Activated T-cell treated with anti-CD3 and anti-CD28 coated beads for 4 hours (primary cell): ENCODE results near the gene ZNF768.
"Not testable (repeated sequence)": the region's sequence is repeated elsewhere in the genome, so short reads cannot be mapped to it uniquely, and the experiment has no call there.

Experiments used
- DNase-seq: peaks from one replicate; pipeline ENCODE4 v3.0.0-alpha.2; 2020

ZNF768 gene

DNA sequence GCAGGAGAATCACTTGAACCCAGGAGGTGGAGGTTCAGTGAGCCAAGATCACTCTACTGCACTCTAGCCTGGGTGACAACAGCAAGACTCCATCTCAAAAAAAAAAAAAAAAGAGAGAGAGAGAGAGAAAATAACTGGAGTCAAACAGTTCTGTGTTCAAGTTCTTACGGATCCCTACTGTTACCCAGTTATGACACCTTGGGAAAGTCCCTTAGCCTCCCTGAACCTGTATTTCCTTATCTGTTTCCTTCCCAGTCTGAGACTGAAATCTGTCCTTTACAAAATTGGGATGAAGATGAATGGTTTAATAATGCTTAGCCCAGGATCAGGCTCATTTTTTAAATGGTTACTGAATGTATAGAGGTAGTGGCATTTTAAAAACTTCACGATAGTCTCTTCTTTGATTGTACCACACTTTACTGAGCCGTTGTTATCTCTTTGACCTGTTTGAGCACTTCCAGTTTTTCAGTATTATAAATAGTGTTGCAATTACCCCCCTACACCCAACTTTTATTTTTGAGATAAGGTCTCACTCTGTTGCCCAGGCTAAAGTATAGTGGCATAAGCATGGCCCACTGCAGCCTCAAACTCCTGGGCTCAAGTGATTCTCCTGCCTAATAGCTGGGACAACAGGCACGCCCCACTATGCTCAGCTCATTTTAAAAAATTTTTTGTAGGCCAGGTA lies 17.1 kb downstream of the ZNF768 start:
- DNase-seq: no peak

DNA sequence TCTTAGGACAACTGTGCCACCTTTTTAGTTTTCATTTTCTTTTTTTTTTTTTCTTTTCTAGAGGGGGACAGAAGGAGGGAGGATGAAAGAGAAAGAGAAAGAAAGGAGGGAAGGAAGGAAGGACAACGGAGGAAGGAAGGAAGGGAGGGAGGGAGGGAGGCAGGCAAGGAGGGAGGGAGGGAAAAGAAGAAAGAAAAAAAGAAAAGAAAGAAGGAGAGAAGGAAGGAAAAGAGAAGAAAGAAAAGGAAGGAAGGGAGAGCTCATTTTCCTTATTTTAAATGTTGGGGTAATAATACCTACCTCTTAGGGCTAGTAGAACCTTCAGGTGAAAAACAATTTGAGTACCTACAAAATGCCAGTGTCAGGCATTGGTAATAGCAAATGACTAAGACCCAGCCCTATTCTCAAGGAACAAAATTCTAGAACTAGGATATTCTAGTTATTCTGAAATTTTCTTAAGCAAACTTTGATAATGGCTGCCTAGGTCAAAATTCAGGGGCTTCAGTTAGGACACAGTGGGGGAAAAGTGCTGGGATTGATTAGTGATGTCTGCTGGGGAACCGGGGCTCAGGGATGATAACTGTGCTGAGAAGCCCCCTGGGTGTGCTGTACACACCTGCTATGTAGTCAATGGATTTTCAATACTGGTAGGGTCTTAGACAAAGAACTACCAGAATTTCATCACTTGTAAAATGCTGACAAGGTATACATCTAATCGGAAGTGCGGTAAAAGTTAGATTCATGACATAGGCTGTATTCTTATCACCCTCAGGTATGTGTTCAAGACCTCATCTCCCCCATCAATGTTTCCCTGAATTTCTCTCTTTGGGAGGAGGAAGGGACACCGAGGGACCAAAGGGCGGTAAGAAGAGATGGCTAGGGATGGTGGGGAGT lies 22.7 kb downstream of the ZNF768 start:
- DNase-seq: no peak

DNA sequence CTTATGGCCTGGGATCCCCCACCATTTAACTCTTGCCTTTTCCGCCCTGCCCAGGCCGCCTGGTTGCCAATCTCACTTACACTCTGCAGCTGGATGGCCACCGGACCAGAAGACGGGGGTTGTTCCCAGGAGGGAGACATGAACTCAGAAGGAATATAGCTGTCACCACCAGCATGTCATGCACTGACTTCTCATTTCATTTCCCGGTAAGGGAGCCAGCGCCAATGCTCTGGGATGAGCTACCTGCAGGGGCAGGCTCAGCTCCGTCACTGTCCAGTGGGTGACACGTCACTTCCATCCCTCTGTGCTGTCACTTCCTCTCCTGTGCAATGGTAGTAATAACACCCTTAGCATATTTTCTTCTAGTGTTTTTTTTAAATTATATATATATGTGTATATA lies 27.1 kb downstream of the ZNF768 start:
- no peak for DNase-seq

DNA sequence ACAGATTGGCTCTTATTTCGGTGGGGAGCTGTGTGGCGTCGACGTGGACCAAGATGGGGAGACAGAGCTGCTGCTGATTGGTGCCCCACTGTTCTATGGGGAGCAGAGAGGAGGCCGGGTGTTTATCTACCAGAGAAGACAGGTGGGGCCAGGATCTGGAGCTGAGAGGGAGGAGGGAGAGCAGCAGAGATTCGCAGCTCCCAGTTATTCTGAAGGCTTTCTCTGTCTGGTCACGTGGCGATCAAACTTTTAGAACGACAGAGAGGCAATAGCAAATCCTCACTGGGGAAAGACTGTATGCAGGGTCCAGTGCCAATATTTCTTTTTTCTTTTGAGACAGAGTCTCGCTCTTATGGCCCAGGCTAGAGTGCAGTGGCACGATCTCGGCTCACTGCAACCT lies 31.7 kb downstream of the ZNF768 start:
- DNase-seq: no peak

DNA sequence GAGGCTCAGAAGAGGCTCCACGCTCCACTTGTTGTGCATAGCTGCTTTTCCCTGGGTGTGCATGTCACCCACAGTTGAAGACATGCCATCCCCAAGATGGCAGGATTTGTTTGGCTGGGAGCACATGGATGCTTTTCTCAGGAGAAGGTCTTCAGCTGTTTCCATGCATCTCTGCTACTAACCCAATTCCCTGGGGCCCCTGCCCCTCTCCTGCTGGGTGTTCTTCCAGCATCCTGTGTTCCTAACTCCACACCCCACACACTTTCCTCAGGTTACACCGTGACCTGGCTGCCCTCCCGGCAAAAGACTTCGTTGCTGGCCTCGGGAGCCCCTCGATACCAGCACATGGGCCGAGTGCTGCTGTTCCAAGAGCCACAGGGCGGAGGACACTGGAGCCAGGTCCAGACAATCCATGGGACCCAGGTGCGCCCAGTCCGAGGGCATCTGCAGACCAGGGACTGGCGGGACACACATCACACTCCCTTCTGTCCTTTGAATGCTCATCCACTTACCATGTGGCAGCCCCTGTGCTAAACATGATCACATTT lies 32.4 kb downstream of the ZNF768 start:
- no peak for DNase-seq

DNA sequence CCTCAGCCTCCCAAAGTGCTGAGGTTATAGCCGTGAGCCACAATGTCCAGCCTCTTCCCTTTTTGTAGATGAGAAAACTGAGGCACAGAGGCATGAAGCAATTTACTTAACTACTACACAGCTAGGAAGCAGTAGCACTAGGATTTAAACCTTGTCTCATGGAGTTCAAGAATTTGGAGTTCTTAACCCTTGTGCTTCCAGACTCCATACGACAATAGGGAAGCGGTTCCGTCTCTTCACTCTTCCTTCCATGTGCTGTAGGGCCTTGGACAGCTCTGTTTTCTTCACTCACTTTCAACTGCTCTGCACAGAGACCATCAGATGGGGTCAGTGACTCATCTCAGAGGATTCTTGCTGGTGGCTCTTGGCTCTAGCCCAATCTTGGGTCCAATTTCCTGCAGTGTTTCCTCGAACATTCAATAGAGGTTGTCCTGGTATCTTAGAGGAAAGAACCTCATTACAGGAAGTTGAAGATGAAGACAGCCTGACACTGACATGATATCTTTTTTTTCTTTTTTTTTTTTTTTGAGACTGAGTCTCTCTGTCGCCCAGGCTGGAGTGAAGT lies 34.5 kb downstream of the ZNF768 start:
- DNase-seq: peak; percentile 20

DNA sequence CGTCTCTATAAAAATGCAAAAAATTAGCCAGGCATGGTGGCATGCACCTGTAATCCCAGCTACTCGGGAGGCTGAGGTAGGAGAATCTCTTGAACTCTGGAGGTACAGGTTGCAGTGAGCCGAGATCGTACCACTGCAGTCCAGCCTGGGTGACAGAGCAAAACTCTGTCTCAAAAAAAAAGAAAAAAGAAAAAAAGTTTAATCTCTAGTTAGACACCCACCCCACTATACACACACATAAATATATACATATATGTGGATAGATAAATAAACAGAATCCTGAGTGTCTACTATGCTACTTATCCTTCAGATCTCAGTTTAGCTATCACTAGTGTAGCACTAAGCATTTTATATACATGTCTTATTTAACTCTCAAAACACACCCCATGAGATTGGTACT lies 35.1 kb downstream of the ZNF768 start:
- DNase-seq: no peak

DNA sequence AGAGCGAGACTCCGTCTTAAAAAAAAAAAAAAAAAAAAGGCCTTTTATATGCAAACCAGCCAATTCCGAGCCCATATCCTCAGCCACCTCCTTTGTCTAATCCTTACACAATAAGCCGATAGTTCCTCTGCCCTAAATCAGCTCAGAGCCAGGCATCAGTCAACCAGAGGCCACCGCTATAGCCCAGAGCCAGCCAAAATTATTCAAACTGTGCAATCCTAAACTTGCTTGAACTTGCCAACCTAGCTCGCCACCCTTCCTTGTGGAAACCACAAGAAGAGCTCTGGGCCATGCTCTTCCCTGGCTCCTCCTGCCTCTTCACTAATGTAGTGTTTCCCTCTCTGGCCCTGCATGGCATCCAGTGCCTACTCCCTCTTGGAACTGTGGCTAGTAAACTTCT lies 36.2 kb downstream of the ZNF768 start:
- DNase-seq: no peak

DNA sequence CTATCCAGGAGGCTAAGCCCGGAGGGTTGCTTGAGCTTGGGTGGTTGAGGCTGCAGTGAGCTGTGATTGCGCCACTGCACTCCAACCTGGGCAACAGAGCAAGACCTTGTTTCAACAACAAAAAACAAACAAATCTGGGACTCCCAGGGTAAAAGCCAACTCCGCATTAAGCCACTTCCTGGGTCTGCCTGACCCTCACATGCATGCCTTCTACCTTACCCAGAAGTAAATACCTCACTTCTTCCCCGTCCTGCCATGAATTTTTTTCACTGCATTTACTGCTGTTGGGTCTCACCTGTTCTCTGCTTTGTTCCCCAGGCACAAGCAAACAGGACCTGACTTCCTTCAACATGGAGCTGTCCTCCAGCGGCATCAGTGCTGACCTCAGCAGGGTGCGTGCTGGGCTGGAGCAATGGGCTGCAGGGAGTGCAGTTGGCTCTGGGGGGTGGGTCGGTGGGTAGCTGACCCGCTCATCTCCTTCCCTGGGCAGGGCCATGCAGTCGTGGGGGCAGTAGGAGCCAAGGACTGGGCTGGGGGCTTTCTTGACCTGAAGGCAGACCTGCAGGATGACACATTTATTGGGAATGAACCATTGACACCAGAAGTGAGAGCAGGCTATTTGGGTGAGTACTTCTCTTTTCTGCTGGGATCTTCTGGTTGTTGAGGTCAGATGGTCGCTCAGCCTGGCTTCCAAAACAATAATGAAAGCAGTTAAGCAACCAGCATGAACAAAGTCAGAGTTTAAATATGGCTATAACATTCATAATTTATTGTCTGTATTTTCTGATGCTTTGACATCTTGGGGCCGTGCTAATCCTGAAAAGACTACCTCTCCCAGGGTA lies 37.4 kb downstream of the ZNF768 start:
- DNase-seq: no peak

DNA sequence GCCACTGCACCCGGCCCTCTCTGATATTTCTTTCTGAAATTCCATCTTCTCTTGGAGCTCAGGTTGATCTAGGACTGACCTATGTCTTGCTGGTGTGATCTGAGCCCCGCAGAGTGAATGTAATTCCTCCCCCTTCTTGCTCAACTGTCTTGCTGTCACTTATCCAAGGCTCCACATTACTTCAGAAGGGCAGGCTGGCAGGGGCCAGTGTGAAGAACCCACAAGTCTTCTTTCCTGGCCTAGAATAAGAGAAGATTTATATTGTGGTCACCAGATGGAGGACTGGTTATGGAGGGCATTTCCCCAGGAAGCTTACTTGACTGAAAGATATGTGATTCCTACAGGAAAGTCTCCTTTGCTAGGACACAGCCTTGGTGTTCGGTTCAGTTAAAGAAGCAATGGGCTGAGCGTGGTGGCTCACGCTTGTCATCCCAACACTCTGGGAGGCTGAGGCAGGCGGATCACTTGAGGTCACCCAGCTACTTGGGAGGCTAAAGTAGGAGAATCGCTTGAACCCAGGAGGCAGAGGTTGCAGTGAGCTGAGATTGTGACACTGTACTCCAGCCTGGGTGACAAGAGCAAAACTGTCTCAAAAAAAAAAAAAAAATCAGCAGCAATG lies 40.4 kb downstream of the ZNF768 start:
- DNase-seq: no peak

DNA sequence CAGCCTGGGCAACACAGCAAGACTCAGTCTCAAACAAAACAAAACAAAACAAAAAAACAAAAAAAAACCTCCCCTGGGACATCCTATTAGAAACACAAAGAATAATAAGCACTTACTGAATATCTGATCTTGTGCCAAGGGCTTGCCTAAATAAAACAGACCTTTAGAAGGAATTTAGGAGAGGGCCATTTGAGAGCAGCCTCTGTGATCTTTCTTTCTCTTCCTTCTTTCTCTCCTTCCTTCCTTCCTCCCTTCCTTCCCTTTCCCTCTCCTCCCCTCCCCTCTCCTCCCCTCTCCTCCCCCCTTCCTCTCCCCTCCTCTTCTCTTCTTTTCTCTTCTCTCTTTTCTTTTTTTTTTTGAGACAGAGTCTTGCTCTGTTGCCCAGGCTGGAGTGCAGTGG lies 41.5 kb downstream of the ZNF768 start:
- DNase-seq: no peak

DNA sequence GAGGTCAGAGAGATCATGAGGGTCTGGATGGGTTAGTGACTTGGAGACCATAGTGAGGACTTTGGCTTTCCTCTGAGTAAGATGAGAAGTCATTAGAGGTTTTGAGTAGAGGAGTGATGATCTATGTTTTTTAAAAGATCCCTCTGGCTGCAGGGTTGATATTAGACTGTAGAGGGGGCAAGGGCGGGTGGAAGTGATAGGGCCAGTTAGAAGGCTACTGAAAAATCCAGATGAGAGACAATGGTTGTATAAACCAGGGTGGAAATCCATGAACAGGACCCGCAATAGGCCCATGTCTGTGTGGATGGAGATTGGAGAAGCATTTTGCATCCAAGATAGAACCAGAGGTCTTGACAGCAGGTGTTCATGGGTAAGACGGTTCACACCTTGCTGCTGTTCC lies 44.0 kb downstream of the ZNF768 start:
- DNase-seq: no peak

DNA sequence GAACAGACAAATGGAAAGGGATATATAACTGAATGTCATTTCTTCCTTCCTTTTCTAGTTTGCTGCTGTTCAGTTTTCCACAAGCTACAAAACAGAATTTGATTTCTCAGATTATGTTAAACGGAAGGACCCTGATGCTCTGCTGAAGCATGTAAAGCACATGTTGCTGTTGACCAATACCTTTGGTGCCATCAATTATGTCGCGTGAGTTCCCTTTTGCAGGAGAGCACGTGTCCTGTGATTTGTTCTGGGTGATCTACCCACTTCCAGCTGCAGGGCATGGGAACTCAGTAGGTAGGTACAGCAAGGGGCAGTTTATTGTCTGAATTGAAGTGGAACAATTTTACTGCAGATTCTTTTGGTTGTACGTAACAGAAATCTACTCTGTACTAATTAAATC lies 45.0 kb downstream of the ZNF768 start:
- no peak for DNase-seq

DNA sequence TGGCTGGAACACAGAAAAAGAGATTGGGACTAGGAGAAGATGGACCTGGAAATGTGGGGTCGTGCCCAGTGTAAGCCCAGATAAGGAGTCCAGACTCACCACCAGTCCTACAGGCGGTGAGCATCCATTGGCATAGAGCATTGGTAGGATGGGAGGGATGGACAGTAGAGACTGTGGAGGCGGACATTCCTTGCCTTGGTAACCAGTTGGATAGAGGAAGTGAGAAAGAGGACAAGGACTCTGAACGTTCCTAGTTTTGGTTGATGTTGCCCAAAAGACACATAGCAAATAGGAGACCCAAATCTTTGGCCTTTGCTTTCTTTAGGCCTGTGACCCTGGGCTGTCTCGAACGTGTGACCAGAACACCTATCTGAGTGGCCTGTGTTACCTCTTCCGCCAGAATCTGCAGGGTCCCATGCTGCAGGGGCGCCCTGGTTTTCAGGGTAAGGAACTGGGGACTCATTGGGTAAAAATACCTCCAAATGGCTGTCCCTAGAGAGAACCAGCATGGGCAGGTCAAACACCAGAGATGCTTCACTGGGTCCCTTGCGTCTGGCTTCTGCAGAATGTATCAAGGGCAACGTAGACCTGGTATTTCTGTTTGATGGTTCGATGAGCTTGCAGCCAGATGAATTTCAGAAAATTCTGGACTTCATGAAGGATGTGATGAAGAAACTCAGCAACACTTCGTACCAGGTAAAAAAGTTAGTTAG lies 47.4 kb downstream of the ZNF768 start:
- no peak for DNase-seq

DNA sequence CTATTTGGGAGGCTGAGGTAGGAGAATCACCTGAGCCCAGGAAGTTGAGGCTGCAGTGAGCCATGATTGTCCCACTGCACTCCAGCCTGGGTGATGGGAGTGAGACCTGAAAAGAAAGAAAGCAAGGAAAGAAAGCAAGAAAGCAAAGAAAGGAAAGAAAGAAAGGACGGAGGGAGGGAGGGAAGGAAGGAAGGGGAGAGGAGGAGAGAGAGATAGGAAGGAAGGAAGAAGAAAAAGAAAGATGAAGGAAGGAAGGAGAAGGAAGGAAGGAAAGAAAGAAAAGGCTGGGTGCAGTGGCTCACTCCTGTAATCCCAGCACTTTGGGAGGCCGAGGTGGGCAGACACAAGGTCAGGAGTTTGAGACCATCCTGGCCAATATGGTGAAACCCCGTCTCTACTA lies 48.6 kb downstream of the ZNF768 start:
- DNase-seq: not testable (repeated sequence)

DNA sequence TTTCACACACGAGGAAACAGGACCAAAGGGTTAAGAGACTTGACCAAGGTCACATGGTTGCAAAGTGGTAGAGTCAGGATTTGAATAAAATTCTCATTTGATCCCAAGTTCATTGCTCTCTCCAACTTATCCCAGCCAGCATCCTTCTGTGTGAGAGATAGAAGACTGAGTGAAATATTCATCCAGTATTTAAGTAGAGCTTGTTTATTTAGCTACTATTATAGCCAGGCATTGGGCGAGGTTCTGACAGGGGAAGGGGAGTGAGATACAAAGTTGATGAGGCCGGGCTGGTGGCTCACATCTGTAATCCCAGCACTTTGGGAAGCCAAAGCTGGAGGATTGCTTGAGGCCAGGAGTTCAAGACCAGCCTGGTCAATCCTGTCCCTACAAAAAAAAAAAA lies 49.4 kb downstream of the ZNF768 start:
- no peak for DNase-seq

DNA sequence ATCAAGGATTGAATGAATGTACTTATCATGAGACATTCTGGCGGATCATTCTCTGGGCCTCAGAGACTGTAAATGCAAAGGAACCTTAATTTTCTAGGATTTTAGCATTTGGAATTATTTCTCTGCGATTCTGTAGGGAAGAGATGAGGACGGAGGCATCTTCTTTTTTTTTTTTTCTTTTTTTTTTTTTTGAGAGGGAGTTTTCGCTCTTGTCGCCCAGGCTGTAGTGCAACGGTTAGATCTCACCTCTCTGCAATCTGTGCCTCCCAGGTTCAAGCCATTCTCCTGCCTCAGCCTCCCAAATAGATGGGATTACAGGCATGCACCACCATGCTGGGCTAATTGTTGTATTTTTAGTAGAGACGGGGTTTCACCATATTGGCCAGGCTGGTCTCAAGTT lies 51.7 kb downstream of the ZNF768 start:
- DNase-seq: no peak

DNA sequence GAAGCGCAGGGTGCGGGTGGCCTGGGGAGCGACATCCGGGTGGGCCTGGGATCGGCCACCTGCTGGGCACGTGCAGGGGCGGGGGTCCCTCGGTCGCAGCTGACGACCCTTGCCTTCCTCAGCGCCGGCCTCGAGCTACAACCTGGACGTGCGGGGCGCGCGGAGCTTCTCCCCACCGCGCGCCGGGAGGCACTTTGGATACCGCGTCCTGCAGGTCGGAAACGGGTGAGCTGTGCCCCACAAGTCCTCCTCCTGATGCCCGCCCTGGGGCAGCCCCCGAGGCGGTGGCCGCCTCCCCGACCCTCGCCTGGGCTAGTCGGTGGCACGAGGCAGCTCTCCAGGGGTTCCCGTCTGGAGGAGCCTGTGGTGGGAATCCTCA lies 52.3 kb downstream of the ZNF768 start:
- DNase-seq: no peak
